OCI-LY7 (cell line): ENCODE measurements around the gene PDYN. TPM values are rescaled to one million over a fixed set of nuclear protein-coding genes. Genes with fewer than 3 reads are reported as not detected.

Experiments used
- BruUV-seq: library from RNA; stranded (reverse); fragments of 400-500 nt; replicated peaks from 2 replicates; lab custom pipeline; 2021; lab: Mats Ljungman, UMichigan
- CTCF ChIA-PET: fragments of 300-600 bp; sonication (Branson Sonifier 250); formaldehyde crosslinking; loops from one replicate; lab custom pipeline; 2022; ENCODE audit warnings: antibody characterized with exemption; ENCODE audit not compliant: unreplicated experiment; lab: Charles Lee
- POLR2A ChIA-PET: fragments of 300-600 bp; sonication (Branson Sonifier 250); formaldehyde crosslinking; loops from one replicate; lab custom pipeline; 2022; ENCODE audit warnings: antibody characterized with exemption; lab: Charles Lee
- DNase-seq: peaks from one replicate; pipeline ENCODE4 v3.0.0-alpha.2; 2015; ENCODE audit warnings: low spot score
- H2AFZ ChIP-seq: fragments of 200-600 bp; sonication (generic), shearing (Covaris generic); 2 replicates; pipeline ENCODE4 v1.6.1; 2014; ENCODE audit warnings: mild to moderate bottlenecking, antibody characterized with exemption, low read length, moderate library complexity
- H3K27ac ChIP-seq: fragments of 200-600 bp; sonication (generic); 2 replicates; pipeline ENCODE4 v1.5.1; 2014; ENCODE audit warnings: mixed run types, low read depth, mild to moderate bottlenecking, moderate library complexity, low read length, inconsistent platforms; ENCODE audit not compliant: poor library complexity, severe bottlenecking
- H3K36me3 ChIP-seq: fragments of 200-600 bp; sonication (generic); 2 replicates; pipeline ENCODE4 v1.6.1; 2014; ENCODE audit warnings: mild to moderate bottlenecking, antibody characterized with exemption, low read length, moderate library complexity, mixed read lengths; ENCODE audit not compliant: insufficient read depth
- H3K4me1 ChIP-seq: fragments of 200-600 bp; sonication (generic); 2 replicates; pipeline ENCODE4 v1.5.1; 2014; ENCODE audit warnings: mild to moderate bottlenecking, low read length; ENCODE audit not compliant: insufficient read depth, poor library complexity, severe bottlenecking
- H3K4me2 ChIP-seq: fragments of 200-600 bp; sonication (generic); 2 replicates; pipeline ENCODE4 v1.6.1; 2014; ENCODE audit warnings: mild to moderate bottlenecking, low read length
- H3K4me3 ChIP-seq: fragments of 200-600 bp; sonication (generic); 2 replicates; pipeline ENCODE4 v1.5.1; 2014; ENCODE audit warnings: mild to moderate bottlenecking, low read depth, low read length; ENCODE audit not compliant: poor library complexity, severe bottlenecking
- H3K79me2 ChIP-seq: fragments of 200-600 bp; sonication (generic); 2 replicates; pipeline ENCODE4 v1.6.1; 2016; ENCODE audit warnings: low read depth, mild to moderate bottlenecking, low read length, moderate library complexity, mixed read lengths; ENCODE audit not compliant: insufficient read depth
- H3K9me2 ChIP-seq: fragments of 200-600 bp; sonication (generic); 2 replicates; pipeline ENCODE4 v1.6.1; 2016; ENCODE audit warnings: mild to moderate bottlenecking, low read length, mixed read lengths; ENCODE audit not compliant: insufficient read depth
- H3K9me3 ChIP-seq: fragments of 200-600 bp; sonication (generic); 2 replicates; pipeline ENCODE4 v1.6.1; 2014; ENCODE audit warnings: mild to moderate bottlenecking, mixed run types, low read length, mixed read lengths
- H4K20me1 ChIP-seq: fragments of 200-600 bp; sonication (generic); 2 replicates; pipeline ENCODE4 v1.6.1; 2014; ENCODE audit warnings: mild to moderate bottlenecking, antibody characterized with exemption, low read length, moderate library complexity, mixed read lengths; ENCODE audit not compliant: insufficient read depth
- CTCF ChIP-seq: fragments of 200-600 bp; sonication (generic); conservative IDR thresholded peaks from 2 replicates; pipeline ENCODE4 v1.5.1; 2014; ENCODE audit warnings: mild to moderate bottlenecking, antibody characterized with exemption, low read length, moderate library complexity, mixed read lengths
- EZH2phosphoT487 ChIP-seq: fragments of 200-600 bp; sonication (generic); IDR thresholded peaks from 2 replicates; pipeline ENCODE4 v1.6.1; 2018; ENCODE audit warnings: low read depth, borderline replicate concordance, mild to moderate bottlenecking, mixed run types, antibody characterized with exemption, low read length, moderate library complexity, mixed read lengths
- intact Hi-C: fragments of 100-400 bp; cut with micrococcal nuclease; formaldehyde crosslinking; loops from one replicate; pipeline ENCODE4 v1.10.0; 2022; ENCODE audit not compliant: unreplicated experiment
- total RNA-seq, 2 experiments: library from RNA; depleted of rRNA in 1 of 2; stranded (reverse); fragments of >200 nt in 1 of 2; shearing (Covaris generic) in 1 of 2; gene quantifications; 2 replicates each; pipeline ENCODE4 v1.2.3, GENCODE V29; 2014 to 2022

The PDYN gene
- total RNA-seq, 2 experiments from 2014 or later: not detected

GRCh38 chr20:1965520-1966351 lies 28.1 kb downstream of the PDYN start:
- BruUV-seq: no TSS peak

GRCh38 chr20:1964659-1965405 lies 29.0 kb downstream of the PDYN start:
- H3K36me3 ChIP-seq: no peaks in the 10 kb centered on the region
- no TSS peak for BruUV-seq
- DNase-seq: no peak
- H3K4me1 ChIP-seq: peaks cover 8% of the 10 kb centered on the region
- intact Hi-C loops: loop anchor here (1.0 to 5.0 kb wide), 3 partner anchors 128 to 487 kb away; no protein-coding TSS in a partner anchor
- no peaks in the 10 kb centered on the region for H3K79me2 ChIP-seq
- peak overlapping the region; percentile 90 for H2AFZ ChIP-seq
- peak overlapping the region; percentile 41; the same call in 1 of the 2 replicates for H3K4me2 ChIP-seq
- POLR2A ChIA-PET: no interaction called here
- no peaks in the 10 kb centered on the region for H3K9me3 ChIP-seq
- no peaks in the 10 kb centered on the region for H4K20me1 ChIP-seq
- TF ChIP-seq EZH2phosphoT487: no peak
- no peak for TF ChIP-seq CTCF
- no peak overlapping the region for H3K27ac ChIP-seq
- CTCF ChIA-PET: no interaction called here
- no peaks in the 10 kb centered on the region for H3K9me2 ChIP-seq
- no peak overlapping the region for H3K4me3 ChIP-seq

More at GRCh38 chr20:1965520-1966351, 28.1 kb downstream of the PDYN start:
- no peaks in the 10 kb centered on the region for H3K79me2 ChIP-seq
- POLR2A ChIA-PET: no interaction called here
- peak overlapping the region; percentile 41; the same call in 1 of the 2 replicates for H3K4me2 ChIP-seq
- DNase-seq: peak; percentile 86
- TF ChIP-seq EZH2phosphoT487 (no peak), CTCF (peak; percentile 98)
- H2AFZ ChIP-seq: peak overlapping the region; percentile 90
- intact Hi-C loops: loop anchor here (1.0 to 5.0 kb wide), 3 partner anchors 127 to 487 kb away; no protein-coding TSS in a partner anchor
- H3K36me3 ChIP-seq: no peaks in the 10 kb centered on the region
- no peaks in the 10 kb centered on the region for H3K9me2 ChIP-seq
- H3K4me3 ChIP-seq: no peak overlapping the region
- peaks cover 8% of the 10 kb centered on the region for H3K4me1 ChIP-seq
- H4K20me1 ChIP-seq: no peaks in the 10 kb centered on the region
- no peak overlapping the region for H3K27ac ChIP-seq
- CTCF ChIA-PET: no interaction called here
- H3K9me3 ChIP-seq: no peaks in the 10 kb centered on the region
